Testis (tissue), 2 donors: Measurements from ENCODE around the gene FRMD8.

ENCODE experiments used
- CTCF ChIP-seq, 3 experiments: fragments of 450-650 bp in 2 of 3; fragments of 200-600 bp in 1 of 3; sonication (generic) in 1 of 3; IDR thresholded peaks; one replicate each; pipeline ENCODE4 v1.5.1; 2016 to 2019; ENCODE audit warnings: antibody characterized with exemption in 3 of 3, mild to moderate bottlenecking in 2 of 3, moderate library complexity in 1 of 3
- POLR2A ChIP-seq: fragments of 450-650 bp; IDR thresholded peaks from one replicate; pipeline ENCODE4 v1.6.1; 2017; ENCODE audit warnings: antibody characterized with exemption, mild to moderate bottlenecking, moderate library complexity

GRCh38 chr11:65362320-65362931 is 24.0 kb upstream of the FRMD8 start:
- no peak for TF ChIP-seq CTCF (IDR thresholded peaks at IDR 0.05)
- TF ChIP-seq POLR2A, result no peak
